HG02763 (cell line): ENCODE data around the gene EGFR.
A peak's percentile ranks its signal among the peaks of the same experiment; 100 is the strongest.

Experiments used
- ATAC-seq: cut with Tn5 transposase; IDR thresholded peaks from one replicate; pipeline ENCODE4 v1.9.1; 2021; ENCODE audit warnings: mild to moderate bottlenecking, moderate library complexity; ENCODE audit not compliant: unreplicated experiment

The EGFR gene

DNA sequence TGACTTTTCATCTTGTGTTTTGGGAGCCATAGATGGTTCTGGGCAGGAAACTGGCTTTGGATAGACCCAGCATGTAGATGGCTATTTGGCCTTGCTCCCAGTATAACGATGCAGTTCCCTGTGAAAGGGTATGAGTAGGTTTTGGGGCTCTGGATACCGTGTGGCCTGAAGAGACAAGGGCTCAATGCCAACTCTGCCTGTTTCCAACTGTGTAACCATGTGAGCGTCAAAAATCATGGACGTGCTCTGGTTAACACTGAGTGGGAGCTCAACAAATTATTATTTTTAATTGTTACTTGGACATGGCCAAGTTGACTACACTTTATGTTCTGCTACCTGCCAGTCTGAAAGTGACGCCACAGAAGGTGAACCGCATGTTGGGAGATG lies 41.8 kb downstream of the EGFR start:
- no peak for ATAC-seq

DNA sequence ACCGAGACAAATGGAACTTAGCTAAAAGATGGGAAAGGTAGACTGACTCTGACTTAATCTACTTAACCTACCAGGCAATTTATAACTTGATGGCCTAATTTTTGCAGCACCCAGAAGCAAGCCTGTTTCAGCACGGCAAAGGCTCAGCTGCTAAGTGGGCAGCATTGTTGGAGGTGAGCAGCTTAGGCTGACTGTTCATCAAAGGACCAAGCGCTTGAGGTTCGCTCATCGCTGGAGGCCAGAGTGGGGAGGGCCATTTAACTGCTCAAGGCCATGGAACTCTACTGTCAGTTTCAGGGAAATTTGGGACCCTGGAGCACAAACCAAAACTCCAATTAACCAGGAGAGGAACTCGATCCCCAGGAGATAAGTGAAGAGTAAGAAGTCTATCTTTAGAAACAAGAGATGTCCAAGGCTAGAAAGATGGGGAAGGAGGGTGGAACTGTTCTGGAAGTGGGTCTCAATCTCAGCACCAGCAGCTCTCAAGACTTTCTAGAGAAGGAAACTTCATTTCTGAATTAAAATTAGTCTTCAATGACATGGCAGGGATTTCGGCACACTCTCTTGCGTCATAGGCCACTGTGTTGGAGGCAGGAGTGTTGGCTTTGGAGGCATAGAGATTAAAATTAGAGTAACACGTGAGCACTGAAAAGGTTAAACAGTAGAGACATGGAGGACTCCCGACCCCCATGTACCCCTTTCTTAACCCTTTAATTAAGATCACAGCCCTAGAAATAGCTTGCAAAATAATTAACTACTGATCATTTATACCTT lies 43.1 kb downstream of the EGFR start:
- ATAC-seq, result no peak

DNA sequence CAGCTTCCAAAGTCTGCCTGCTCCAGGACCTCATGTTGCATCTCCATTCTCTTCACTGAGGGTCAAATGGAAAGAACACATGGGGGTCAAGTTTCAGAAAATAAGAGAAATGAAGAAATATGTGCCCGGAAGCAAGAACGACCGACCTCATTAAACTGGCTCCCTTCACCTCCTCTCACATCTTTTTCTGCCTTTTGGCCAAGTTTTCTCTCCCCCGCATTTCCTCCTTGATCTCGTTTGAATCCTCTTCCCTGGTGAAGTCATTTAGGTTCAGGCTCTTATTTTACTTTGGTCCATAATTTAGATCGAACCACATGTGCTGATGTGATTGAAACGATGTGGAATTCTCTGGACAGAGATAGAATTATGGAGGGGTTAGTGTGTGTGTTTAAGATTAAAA lies 44.2 kb downstream of the EGFR start:
- ATAC-seq, result no peak

DNA sequence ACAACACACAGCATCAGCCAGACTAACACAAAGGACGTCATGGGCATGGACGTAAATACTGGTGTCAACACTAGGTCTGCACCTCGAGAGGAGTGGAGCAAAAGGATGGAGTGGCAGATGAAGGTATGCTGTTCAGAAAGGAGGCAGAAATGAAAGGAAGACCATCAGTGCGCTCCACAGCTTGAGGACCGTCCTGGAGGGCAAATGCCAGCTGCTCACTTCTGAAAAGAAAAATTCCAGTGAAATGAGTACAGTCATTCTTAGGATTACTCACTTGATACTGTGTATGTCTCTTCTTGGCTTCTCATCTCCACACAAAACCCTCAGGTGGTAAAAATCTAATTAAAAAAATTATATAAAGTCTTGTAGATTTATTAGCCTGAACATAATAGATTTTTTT lies 44.8 kb downstream of the EGFR start:
- no peak for ATAC-seq

DNA sequence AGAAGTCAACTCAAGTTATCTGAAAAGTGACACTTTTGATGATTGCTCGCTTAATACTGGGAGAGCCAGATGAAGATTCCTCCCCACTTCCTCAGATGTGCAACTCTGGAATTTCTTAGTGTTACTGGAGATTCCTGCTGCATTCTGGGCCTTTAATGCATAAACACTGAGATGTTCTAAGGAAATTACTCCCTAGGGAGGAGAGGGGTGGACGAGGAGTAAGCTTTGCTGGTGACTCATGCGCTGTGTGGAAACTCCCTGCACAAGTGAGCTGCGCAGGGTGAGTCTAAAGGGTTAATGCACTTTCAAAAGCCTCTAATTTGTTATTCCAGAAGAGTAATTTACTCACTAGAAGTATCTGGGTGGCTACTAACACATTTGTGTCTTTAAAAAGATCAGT lies 46.3 kb downstream of the EGFR start:
- no peak for ATAC-seq

DNA sequence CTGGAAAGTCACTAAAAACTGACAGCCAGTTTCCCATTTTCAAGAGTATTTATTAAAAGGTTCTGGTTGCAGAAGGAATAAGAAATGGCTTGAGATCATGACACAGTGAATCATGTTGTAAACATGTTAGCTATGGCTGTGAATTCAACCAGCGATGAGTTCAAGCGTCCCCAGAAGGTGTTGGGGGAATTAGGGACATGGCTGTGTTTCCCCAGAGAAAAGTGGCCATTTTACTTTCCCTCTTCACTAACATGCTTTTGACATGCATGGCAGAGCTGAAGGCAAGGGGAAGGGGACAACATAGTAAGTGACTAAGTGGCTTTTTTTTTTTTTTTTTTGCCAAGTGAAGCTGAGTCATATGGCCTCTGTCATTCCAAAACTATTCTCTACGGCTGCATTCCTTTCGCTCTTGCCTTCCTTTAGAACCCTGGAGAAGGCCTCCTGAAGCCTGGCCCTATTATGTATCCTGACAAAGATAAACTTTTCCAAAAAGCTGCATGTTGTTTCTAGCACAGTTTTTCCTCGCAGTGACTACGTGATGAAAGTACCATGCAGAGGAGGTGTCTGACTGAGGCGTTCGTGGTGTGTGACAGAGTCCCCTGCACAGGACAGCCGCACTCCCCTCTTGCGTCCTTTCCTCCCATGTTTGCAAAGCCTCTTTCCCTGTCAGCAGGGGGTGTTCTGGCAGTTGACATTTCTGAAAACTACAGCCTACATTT lies 46.9 kb downstream of the EGFR start:
- peak; percentile 45 for ATAC-seq

DNA sequence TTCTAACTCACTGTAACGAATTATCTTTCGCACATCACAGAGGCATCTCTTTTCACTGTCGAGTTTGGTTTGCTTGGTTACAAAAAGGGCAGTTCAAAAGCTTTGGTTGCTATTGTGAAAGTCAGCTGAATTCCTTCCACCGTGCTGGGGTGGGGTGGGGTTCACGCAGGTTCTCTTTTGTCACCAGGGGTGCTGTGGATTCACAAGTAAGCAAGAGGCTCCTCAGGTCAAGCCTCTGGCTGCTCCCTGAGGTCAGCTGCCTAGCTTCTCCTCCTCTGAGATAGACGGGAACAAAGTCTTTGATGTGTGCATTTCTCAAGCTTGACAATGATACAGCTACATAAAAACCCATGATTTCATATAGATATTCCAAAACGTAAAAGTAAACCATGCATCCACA lies 47.7 kb downstream of the EGFR start:
- no peak for ATAC-seq

DNA sequence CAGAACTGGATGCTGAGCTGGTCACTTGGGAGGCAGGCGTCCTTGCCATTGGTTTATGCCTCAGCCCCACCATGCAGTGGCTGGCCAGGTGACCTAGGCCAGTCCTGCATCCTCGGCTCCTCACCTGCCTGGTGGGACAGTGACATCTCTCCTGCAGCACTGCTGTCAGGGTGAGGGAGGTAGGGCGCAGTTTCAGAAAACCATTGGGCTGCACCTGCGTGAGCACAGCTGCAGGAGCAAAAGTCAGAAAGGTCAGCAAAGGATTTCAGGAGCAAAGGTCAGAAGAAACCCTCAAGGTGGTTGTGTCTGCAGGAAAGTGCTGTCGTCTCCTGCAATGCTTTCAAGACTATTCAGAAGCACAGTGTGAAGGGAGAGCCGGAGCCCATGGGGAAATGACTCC lies 48.1 kb downstream of the EGFR start:
- no peak for ATAC-seq

DNA sequence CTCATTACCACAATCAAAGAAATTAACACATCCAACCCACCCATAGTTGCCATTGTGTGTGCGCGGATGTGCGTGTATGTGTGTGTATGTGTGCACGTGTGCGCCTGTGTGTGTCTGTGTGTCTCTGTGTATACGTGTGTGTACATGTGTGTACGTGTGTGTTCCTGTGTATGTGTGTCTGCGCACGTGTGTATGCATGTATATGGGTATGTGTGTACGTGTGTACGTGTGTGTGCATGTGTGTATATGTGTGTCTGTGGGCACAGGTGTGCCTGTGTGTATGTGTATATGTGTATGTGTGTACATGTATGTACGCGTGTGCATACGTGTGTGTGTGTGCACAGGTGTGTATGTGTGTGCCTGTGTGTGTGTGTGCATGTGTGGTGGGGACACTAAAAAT lies 48.9 kb downstream of the EGFR start:
- ATAC-seq, result no peak

DNA sequence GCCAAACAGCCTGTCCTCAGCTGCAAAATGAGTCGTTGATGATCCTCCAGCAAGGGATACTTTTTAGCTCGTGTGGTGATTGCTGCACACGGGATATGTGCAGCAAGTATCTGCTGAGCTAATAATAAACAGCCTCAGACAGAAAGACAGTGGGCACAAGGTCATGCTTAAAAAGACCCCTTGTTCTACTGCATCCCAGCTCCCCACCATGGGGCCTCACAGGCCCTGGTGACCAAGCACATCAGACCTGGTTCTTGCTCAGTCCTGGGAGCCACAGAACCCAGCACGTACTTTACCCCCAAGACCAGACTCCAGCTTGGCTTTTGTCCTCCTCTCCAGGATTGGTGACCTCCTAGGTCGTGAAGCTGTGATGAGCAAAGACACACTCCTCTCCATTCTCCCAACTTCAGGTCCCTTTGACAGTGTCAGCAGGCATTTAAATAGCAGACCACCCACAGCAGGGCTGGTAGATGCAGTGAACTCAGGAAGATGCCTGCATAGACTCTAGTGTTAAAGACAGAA lies 50.5 kb downstream of the EGFR start:
- ATAC-seq, result no peak

DNA sequence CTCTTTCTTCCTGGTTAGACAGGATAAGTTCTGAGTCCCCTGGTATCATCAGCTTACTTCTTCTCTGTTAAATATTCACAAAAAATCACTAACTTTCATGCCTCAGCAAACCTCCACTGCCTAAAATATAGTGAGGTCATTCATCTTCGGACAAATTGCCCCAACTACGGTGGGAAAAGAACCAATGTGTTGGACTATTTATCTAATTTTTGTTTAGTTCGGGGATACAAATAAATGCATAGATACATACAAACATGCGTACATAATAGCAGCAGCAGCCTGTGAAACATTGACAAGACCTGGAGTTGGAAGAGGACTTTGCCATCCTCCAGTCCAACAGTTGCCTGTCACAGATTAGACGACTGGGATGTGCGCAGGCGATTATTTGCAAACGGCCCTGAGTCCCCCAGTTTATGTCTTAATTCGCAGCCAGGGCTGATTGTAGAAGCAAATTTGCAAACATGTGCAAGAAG lies 51.5 kb downstream of the EGFR start:
- no peak for ATAC-seq

DNA sequence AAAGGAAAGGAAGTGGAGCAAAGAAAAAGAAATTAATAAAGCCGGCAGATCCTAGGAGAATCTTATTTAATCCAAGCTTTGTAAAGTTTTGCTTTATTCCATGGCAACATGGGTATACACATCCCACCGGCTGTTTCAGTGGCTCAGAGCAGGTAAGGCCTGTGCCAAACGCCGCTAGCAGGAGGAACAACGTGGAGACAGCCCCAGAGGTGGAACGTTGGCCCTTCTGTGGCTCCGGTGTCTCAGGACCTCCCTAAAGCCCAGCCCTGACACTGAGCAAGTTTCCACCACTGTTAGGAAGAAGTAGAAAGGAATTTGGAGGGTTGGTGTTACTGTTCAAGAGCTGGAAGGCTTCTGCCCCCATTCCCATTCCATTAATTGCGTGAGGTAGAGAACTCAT lies 52.0 kb downstream of the EGFR start:
- no peak for ATAC-seq

DNA sequence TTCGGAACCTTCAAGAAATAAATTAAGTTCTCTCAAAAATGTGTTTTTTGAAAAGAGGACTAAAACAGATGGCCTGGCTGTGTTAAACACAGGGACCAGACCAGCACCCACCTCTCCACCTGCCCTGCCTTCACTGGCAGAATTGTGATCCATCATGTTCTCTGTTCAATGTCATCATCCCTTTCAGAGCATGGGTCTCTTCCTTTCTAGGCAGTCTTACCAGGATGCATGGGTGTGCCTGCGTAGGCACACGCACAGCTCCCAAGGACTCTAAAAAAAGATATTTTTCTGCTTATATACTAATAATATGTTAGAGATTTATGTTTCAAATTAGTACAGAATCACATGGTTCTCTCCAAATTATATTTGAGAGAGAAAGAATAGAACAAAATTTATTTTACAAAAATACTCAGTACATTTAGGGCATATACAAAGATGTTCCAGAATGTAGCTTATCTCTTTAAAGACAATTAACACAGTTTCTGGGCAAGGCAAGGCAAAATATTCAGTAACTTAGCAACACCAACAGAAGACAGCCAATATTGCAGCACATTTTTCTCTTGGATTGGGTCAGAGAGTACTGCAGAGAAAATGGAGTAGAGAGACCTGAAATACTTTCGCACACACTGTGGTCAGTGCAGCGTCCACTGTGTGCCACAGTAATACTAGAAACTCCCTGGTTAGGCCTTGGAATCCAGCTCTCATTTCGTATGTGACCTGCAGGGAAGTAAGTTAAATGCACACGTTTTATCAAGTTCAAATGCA lies 52.8 kb downstream of the EGFR start:
- no peak for ATAC-seq

DNA sequence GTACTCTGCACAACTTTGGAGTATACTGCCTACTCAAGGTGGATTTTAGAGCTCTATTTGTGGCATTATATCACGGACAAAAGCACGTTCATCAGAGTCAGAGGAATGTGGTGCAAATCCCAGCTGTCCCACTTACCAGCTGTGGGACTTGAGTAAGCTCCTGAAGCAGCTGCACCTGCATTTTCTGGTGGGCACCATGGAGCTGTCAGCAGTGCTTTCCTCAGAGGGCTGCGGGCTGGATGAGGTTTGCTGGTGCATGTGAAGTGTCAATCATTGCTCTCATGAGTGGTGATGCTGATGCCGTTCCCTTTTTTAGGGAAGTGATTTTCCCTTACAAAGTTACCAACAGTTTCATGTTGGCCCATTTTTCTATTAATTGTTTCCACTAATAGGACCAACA lies 53.4 kb downstream of the EGFR start:
- no peak for ATAC-seq

DNA sequence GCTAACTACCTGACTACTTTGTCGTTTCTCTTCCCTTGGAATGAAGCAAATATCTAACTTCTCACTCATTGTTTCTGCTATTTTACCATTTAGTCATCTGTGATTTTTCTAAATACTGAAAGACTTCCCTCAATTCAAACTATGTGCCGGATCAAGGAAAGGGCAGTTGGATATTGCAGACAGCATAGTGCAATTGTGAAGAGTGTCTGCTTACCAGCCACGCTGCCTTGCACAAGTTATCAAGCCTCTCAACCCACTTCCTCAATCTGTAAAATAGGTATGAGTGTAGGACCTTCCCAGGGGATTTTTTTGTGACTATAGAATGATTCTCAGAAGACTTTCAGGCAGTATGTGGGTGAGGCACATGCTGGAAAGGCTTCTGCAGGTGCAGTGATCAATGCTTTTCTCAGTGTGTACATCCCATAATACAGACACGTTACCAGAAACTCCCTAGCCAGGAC lies 54.3 kb downstream of the EGFR start:
- peak; percentile 59 for ATAC-seq

DNA sequence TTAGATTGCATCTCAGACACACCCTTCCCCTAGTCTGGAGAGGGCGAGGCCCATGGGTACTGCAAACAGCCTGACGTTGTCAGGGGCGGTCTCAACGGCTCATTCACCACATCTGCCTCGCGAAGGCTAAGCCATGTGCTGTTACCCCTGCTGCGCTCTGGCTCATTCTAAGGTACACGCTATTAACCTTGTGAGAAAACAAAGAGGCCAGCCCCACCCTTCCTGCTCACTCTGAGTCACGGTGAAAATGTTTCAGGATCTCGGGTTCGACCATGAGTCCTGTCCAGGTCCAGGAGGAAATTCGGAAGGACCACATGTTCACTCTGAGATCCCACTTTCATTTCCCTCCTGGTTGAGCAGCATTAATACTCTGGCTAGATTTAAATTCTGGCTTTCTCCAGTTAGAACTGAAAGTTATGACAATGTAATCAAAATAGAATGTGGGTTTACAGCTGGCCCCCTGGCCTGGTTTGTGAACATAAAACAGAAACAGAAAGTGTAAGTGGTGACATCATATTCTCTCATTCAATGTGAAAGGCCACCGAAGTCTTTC lies 55.2 kb downstream of the EGFR start:
- peak; percentile 88 for ATAC-seq

DNA sequence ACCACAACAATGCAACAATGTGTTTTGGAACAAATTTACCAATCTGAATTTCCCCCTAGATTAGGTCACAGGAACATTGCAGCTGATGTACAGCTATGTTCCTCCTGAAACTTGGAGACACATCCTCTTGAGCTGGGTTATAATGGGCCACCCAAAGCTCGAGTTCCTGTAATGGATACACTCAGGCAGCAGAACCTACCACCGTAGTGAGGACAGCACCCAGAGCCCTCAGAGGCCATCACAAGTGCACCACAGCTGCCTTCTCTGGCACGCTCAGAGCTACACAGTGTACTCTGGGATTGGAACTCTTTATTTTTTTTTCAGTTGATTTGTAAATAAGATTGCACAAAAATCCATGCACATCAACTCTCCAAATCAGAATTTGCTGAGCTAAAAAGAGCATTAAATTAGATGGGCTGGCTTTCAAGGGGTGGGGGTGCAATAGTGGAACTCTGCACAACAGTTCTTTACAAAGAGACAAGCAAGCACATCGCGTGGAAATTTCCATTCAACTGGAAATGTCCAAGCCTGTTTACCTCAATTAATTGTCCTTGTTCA lies 56.7 kb downstream of the EGFR start:
- no peak for ATAC-seq

DNA sequence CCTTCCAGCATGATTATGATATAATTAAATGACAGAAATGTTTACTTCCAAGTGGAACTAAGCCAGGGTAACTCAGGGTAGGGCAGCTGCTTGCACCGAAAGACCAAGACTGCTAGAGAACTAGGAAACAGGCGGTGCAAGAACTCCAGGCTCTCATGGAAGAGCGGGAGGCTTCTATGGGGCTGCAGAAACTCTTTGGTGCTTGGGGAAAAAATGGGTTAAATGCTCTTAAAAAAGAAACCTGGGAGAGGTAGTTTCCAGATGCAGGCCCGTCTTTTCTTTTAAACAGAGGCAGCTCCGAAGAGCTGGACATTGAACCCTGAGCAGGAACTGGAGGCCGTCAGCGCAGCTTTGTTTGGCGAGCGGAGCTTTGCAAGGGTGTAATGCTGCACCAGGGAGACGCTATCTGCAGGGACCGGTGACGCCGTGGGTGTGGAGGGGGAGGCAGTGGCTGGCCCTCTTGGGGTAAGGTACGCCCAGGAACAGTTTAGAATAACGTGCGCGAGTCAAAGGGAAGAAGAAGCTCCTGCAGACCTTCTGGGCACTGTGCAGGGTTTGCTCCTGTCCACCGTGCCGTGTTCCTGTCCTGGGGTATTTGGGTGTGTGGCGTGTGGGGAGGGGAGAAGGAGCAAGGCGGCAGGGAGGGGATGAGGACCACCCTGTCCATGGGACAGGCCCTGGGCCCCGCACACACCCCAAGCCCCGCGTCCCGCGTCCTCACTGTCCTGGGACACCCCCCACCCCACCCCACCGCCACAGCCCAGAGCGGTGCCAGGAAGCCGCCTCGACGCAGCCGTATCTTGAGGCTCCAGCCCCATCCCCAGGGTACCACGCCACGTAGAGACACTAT lies 59.0 kb downstream of the EGFR start:
- no peak for ATAC-seq

DNA sequence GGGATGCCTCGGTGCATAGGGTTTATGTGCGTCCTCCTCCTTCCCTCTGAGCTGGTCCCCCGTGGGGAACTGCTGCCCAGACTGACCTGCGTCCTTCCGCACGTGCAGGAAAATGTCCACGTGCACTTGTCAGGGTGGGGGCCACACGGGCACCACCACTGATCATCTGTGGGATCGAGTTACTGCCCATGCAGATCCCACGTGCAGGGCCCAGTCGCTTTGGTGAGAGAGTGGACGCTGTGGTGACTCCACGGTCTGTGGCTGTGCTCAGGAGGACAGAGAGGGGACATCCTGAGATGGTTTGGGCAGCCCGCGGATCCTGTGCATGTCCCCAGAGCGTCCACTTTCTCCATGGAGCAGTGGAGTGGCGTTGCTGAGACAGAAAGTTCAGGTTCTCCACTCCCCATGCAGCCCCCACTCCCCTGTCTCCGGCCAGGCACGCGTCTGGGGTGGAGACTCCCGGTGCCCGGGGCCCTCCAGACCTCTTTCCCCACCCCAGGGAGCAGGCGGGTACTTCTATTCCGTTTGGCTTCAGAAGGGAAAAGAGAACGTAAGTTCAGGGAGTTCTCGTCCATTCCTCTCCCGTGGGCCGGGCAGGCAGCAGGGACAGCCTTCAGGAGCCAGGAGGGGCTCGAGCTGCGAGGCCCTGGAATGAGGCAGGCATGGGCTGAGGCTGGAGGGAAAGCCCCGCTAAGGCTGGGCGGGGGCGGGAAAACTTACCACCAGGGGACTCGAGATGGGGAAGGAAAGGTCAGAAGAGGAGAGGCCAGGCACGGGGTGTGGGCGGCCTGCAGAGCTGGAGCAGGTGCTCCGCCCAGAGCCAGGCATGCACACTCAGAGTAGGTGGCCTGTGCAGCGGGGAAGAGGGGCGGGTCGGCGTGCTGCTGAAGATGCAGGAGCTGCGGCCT lies 59.9 kb downstream of the EGFR start:
- ATAC-seq, result no peak
